Stimulated activated CD8-positive, alpha-beta memory T cell treated with anti-CD3 and anti-CD28 coated beads, Interleukin-7, amount 100 ng/mL, for 1 hour (primary cell): Measurements from ENCODE around the gene FBXL13.
"Not testable (repeated sequence)": the region's sequence is repeated elsewhere in the genome, so short reads cannot be mapped to it uniquely, and the experiment has no call there.

ENCODE experiments used
- DNase-seq, 2 donors: peaks; one replicate each; pipeline ENCODE4 v3.0.0-alpha.2; 2020; ENCODE audit warnings: low read depth in 2 of 2

Gene FBXL13

DNA sequence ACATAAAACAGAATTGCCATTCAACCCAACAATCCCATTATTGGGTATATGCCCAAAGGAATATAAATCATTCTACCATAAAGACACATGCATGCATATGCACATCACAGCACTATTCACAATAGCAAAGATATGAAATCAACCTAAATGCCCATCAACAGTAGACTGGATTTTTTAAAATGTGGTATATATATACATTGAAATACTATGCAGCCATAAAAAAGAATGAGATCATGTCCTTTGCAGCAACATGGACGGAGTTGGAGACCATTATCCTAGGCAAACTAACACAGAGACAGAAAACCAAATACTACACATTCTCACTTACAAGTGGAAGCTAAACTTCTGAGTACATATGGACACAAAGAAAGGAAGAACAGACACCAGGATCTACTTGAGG, 51.0 kb downstream of the FBXL13 start:
- DNase-seq, result not testable (repeated sequence)

GRCh38 chr7:103021490-103021889, 53.1 kb downstream of the FBXL13 start:
- not testable (repeated sequence) for DNase-seq

- not testable (repeated sequence) for DNase-seq
Measured at GRCh38 chr7:103020876-103021275, 53.7 kb downstream of the FBXL13 start.

GRCh38 chr7:103018295-103018694, 56.3 kb downstream of the FBXL13 start:
- not testable (repeated sequence) for DNase-seq

DNA sequence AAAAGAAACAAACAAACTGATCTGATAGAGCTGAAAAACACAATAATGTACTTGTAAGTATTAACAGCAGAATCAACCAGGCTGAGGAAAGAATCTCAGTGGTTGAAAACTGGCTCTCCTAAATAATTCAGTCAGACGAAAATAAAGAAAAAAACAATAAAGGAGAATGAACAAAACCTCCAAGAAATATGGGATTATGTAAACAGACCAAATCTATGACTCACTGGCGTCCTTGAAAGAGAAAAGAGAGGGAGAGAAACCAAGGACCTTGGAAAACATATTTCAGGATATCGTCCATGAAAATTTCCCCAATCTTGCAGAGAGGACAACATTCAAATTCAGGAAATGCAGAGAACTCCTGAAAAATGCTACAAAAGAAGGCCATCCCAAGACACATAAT, 62.9 kb downstream of the FBXL13 start:
- DNase-seq, result no peak

GRCh38 chr7:103010211-103010610, 64.4 kb downstream of the FBXL13 start:
- DNase-seq, result no peak

DNA sequence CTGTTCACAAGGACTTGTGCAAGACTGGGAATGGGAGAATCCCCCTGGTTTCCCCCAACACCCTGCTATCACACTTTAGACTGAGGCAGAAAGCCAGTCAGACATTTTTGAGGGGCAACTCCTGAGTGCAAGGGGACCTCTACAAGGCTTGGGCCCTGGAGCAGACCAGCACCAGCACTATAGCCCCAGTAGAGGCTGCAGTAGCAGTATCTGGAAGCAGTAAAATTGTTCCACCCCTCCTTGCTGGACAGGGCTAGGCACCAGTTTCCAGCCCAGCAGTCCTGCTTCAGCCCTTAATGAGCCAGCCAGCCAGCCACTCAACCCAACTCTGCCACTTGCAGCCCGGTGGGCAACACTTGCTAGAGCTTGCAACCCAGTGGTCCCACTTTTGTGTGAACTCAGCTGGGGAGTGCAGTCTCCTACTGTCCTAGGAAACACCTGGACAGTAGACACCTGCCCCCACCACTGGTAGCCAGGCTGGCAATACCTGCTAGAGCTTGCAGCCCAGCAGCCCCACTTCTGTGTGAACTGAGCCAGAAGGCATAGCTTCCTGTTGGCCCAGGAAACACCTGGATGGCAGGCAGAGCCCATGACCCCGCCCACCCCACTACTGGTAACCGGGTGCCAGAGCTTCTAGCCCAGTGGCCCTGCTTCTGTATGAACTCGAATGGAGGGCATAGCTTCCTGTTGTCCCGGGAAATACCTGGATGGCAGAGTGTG, 65.0 kb downstream of the FBXL13 start:
- DNase-seq, result no peak

DNA sequence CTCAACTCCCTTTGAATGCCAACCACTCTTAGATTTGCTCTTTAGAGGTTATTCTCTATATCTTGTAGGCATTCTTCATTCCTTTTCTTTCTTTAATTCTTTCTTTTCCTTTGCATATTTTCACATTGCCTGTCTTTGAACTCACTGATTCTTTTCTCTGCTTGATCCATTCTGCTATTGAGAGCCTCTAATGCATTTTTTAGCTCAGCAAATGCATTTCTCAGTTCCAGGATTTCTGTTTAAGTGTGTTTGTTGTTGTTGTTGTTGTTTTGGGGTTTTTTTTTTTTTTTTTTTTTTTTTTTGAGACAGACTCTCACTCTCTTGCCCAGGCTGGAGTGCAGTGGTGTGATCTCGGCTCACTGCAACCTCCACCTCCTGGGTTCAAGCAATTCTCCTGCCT, 71.6 kb downstream of the FBXL13 start:
- DNase-seq, result no peak

DNA sequence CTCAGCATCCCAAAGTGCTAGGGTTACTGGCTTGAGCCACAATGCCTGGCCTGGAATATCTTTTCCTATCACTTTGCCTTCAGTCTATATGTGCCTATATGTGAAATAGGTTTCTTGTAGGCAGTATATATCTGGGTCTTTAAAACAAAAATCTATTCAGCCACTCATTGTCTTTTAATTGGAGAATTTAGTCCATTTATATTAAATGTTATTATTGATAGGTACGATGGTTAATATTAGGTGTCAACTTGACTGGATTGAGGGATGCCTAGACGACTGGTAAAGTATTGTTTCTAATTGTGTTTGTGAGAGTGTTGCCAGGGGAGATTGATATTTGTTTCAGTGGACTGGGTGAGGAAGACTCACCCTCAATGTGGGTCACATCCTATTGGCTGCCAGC, 73.4 kb downstream of the FBXL13 start:
- no peak for DNase-seq

DNA sequence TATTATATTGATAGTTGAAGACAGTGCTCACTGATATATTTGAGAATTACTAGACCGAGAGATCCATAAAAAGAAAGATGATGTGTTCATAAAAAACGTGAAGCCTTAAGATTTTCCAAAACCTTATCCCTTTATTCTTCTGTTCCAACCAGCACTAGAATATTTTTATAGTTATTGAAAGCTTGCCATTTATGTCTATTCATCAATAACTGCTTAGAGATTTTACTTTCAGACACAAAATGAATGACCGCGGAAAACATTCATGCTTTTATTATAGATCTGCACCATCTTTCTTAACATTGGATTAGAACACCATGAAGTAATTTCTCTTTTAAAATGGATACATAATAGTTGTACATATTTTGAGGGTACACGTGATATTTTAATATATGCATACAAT, 77.6 kb downstream of the FBXL13 start:
- DNase-seq, result no peak

DNA sequence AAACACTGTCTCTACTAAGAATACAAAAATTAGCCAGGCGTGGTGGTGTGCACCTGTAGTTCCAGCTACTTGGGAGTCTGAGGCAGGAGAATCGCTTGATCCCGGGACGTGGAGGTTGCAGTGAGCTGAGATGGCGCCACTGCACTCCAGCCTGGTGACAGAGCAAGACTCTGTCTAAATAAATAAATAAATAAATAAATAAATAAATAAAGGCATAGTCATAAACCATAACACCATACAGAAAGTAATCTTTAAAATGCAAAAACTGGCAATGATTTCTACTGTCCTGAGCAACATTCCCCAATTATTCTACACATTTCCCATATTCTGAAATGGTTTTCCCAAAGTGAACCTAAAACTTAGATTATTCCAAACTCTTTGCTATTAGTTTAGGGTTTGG, 79.0 kb downstream of the FBXL13 start:
- not testable (repeated sequence) for DNase-seq

DNA sequence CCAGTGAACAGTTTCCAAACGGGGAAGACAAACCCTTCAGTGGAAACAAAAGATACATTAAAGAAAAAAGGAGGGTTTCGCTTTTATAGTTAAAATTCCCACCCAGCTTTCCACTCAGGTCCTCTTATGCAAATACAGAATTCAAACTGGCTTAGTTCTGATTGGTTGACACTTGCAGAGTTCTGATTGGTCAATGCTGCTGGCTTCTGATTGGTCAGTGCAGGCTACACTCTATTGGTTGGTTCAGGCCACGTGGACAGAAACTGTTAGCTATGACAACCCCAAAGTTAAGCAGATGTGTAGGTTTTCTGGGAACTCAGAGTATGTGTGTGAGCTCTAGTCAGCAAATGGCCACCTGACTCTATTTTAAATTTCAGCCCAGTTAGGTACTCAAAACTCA, 80.0 kb downstream of the FBXL13 start:
- no peak for DNase-seq

GRCh38 chr7:102993718-102994029, 80.9 kb downstream of the FBXL13 start:
- DNase-seq, result no peak

GRCh38 chr7:102992938-102993717, 81.5 kb downstream of the FBXL13 start:
- no peak for DNase-seq

DNA sequence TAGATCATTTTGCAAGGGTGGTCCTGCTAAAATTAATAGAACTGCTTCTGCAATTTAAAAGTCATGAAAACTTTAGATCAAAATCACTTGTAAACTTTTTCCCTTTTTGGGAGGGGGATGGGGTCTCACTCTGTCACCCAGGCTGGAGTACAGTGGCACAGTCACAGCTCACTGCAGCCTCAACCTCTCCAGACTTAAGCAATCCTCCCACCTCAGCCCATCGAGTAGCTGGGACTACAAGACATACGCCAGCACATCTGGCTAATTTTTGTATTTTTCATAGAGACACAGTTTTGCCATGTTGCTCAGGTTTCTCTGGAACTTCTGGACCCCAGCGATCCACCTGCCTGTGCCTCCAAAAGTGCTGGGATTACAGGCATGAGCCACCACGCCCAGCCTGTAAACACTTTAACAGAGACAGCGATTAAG, 82.1 kb downstream of the FBXL13 start:
- no peak for DNase-seq

DNA sequence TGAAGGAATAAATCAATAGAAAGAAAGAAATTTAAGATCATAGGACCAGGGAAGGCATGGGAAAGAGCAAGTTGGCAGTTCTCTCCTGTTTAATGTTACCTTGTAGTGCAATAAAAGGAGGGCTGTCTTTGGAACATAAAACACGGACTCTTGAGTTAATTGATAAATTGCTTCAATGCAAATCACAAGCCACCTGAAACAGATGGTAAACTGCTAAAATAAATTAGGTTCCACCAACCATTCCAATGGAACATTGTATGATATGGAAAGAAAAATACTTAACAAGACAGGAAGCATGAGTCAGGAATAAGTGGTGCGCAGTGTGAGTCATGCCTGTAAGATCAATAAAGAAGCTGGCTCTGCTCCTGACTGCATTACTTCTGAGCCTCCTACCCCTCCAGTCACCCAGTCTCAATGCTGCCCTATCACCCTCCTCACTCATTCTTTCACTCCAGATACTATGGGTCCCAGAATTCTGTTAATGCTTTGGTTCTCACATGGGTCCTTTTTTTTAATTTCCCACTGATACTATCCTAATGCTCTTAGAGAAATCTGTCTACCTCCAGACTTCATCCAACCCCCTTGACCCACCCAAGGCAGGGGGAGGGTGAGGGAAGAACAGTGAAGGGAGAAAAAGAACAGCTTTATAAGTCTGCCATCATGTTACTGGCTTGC, 82.9 kb downstream of the FBXL13 start:
- DNase-seq, result no peak

DNA sequence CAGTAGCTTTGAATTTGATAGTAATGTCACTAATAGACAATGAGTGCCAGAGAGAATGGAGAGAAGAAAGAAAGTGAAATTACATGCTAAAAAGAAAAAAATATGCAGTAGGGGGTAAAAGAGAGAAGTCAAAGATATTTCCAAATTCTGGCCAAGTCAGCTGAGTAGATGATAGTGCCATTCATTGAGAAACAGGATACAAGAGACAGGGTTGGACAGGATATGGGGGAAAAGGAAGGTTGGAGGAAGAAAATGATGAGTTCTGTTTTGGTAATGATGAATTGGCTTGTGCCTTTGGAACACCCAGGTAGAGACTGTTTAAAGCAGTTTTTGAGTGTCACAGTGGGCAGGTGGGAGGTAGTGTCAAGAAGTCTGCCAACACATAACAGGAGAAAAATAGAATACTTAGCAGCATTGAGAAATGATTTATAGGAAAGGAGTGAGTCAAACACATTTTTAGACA, 83.5 kb downstream of the FBXL13 start:
- no peak for DNase-seq

DNA sequence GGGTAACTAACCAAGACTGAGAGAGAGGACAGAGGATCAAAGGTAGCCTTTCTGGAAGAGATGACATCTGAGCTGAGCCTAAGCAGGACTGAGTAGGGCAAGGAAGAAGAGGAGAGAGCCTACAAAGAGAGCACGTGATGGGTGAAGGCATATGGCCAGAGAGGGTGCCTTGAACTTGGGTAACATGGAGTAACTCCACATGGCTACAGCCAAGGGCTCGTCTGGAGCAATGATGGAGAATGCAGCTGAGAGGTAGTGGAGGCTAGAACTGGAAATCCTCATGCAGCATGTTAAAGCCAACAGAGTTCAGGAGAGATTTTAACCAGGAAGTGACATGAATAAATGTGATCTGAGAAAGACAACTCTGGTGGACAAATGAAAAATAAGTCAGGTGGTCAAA, 84.0 kb downstream of the FBXL13 start:
- no peak for DNase-seq

DNA sequence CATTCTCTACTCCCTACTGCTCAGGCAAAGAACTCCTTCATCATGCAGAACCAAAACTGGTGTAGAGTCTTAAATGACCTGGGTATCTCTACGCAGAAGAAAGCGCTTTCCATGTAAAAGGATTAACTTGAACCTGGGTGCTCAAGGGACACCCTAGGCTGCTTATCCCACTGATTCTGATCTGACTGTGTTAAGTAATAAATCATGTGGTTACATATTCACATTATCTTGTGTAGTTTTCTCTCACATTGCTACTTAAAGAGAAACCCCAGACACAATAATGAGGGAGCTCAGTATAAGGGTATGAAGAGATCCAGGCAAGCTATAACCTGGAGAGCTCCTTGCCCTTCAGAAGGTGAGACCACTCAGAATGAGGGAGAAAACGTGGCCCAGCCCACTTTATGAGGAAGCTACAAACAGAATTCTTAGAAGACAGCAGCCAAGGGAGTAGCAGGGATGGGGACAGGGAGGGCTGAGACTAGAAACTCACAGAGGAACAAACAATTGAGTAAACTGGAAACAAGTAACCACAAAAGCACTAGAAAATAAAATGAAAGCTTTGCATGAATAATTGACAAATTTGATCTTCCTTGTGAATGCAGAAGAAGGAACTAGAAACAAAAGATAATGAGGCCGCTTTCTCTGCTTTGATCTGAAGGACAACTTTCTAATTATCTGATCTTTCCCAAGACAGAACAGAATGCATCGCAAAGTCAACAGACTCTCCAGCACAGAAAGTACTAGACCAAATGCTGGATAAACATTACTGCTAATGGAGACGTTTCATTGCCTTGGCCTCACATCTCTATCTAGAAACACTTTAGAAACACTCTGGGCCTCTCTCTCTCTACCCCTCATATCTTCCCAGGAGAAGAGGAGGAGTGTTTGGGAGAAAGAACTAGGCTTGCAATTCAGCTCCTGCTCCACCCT, 85.7 kb downstream of the FBXL13 start:
- DNase-seq, result no peak

DNA sequence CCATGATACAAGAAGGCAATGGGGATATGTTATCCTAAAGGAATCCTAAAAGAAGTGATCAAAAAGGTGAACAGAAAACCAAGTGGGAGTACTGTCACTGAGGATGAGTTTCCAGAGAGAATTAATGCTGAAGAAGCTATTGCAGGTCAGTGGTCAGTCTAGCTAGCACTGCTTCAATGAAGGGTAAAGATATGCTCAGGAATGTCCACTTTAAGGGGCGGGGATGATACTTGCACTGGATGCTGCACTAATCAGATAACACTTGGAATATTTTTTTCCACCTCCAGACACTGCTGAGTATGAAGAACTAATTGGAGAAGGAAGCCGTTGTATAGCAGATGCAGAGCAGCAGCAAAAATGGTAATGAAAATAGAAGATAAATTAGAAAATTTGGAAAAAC, 86.5 kb downstream of the FBXL13 start:
- DNase-seq, result no peak

GRCh38 chr7:102985176-102985783, 89.3 kb downstream of the FBXL13 start:
- no peak for DNase-seq
